H1 (cell line): ENCODE results near the gene LRRC45. TPM values are rescaled to one million over a fixed set of nuclear protein-coding genes. Genes with fewer than 3 reads are reported as not detected.

Experiments used
- CTCF ChIA-PET: fragments of 300-600 bp; sonication (Branson Sonifier 250); formaldehyde crosslinking; loops from one replicate; lab custom pipeline; 2021; ENCODE audit not compliant: partially characterized antibody; lab: Charles Lee
- POLR2A ChIA-PET: fragments of 300-600 bp; sonication (Branson Sonifier 250); formaldehyde crosslinking; loops from one replicate; lab custom pipeline; 2021; ENCODE audit warnings: inconsistent platforms; ENCODE audit not compliant: partially characterized antibody; lab: Charles Lee
- DNase-seq, 2 experiments: peaks; one replicate each; pipeline versions ENCODE4 v3.0.0 to v3.0.0-alpha.2; 2010 to 2022; ENCODE audit warnings: low spot score in 2 of 2, low read depth in 1 of 2, mixed read lengths in 1 of 2
- FAIRE-seq: peaks from 2 replicates; lab custom pipeline; 2011; peaks lifted over from hg19 to GRCh38; lab: Jason Lieb, UNC
- H2AFZ ChIP-seq: 2 replicates; pipeline ENCODE4 v1.8.1; 2012; ENCODE audit warnings: low read length, inconsistent platforms
- H2AK5ac ChIP-seq: 2 replicates; pipeline ENCODE4 v1.6.1; 2013; ENCODE audit warnings: low read depth, low read length
- H2BK120ac ChIP-seq: replicated peaks from 2 replicates; pipeline ENCODE3; 2013; ENCODE audit warnings: low read depth, low read length, inconsistent platforms
- H2BK12ac ChIP-seq: 2 replicates; pipeline ENCODE4 v1.6.1; 2013; ENCODE audit warnings: low read depth, low read length
- H2BK15ac ChIP-seq: 2 replicates; pipeline ENCODE4 v1.6.1; 2013; ENCODE audit warnings: low read length
- H2BK20ac ChIP-seq: 2 replicates; pipeline ENCODE4 v1.6.1; 2013; ENCODE audit warnings: low read length
- H2BK5ac ChIP-seq: 2 replicates; pipeline ENCODE4 v1.6.1; 2013; ENCODE audit warnings: low read depth, low read length
- H3K14ac ChIP-seq: 2 replicates; pipeline ENCODE4 v1.6.1; 2013; ENCODE audit warnings: inconsistent platforms; ENCODE audit not compliant: insufficient read length
- H3K18ac ChIP-seq: 2 replicates; pipeline ENCODE4 v1.6.1; 2013; ENCODE audit warnings: low read length; ENCODE audit errors: extremely low read depth
- H3K23ac ChIP-seq: 2 replicates; pipeline ENCODE4 v1.6.1; 2013; ENCODE audit warnings: inconsistent platforms; ENCODE audit not compliant: insufficient read length
- H3K23me2 ChIP-seq: 2 replicates; pipeline ENCODE4 v1.6.1; 2013; ENCODE audit warnings: low read depth, low read length
- H3K27ac ChIP-seq: 2 replicates; pipeline ENCODE4 v1.6.1; 2011; ENCODE audit warnings: low read depth, low read length, inconsistent platforms
- H3K27me3 ChIP-seq, 4 experiments: replicated peaks in 1 of 4; 1 replicate in 1 of 4; 2 replicates in 3 of 4; pipeline versions ENCODE4 v1.6.1 to v1.8.1; 2011 to 2013; ENCODE audit warnings: low read length in 3 of 4, mild to moderate bottlenecking in 3 of 4, inconsistent platforms in 2 of 4, mixed read lengths in 2 of 4, moderate library complexity in 1 of 4; ENCODE audit not compliant: control insufficient read depth in 3 of 4, insufficient read depth in 3 of 4; ENCODE audit errors: extremely low read depth in 1 of 4
- H3K36me3 ChIP-seq, 4 experiments: 2 replicates each; pipeline versions ENCODE4 v1.6.1 to v1.8.1; 2011 to 2013; ENCODE audit warnings: mild to moderate bottlenecking in 4 of 4, low read length in 3 of 4, moderate library complexity in 2 of 4, control low read depth in 1 of 4, inconsistent platforms in 1 of 4; ENCODE audit not compliant: insufficient read depth in 4 of 4, control insufficient read depth in 2 of 4
- H3K4ac ChIP-seq: replicated peaks from 2 replicates; pipeline ENCODE3; 2013; ENCODE audit warnings: low read length, low read depth, mixed read lengths, inconsistent platforms; ENCODE audit not compliant: insufficient read length
- H3K4me1 ChIP-seq, 4 experiments: replicated peaks in 1 of 4; 1 replicate in 1 of 4; 2 replicates in 3 of 4; pipeline versions ENCODE4 v1.6.1 to v1.8.1; 2011 to 2013; ENCODE audit warnings: low read length in 3 of 4, inconsistent platforms in 2 of 4, mixed read lengths in 1 of 4; ENCODE audit not compliant: insufficient read depth in 4 of 4, control insufficient read depth in 3 of 4
- H3K4me2 ChIP-seq, 2 experiments: 2 replicates each; pipeline versions ENCODE4 v1.6.1 to v1.8.1; 2011 to 2013; ENCODE audit warnings: low read depth in 2 of 2, low read length in 2 of 2, control low read depth in 1 of 2, inconsistent platforms in 1 of 2, mild to moderate bottlenecking in 1 of 2; ENCODE audit not compliant: insufficient read depth in 1 of 2
- H3K4me3 ChIP-seq, 4 experiments: fragments of 200-600, 300-600 bp in 1 of 4; sonication (generic), shearing (Covaris generic), sonication (Bioruptor Twin) in 1 of 4; 2 replicates each; pipeline versions ENCODE4 v1.5.1 to v1.8.1; 2011 to 2016; ENCODE audit warnings: low read length in 4 of 4, low read depth in 3 of 4, control low read depth in 2 of 4, inconsistent platforms in 2 of 4, mild to moderate bottlenecking in 2 of 4, mixed read lengths in 1 of 4, moderate library complexity in 1 of 4; ENCODE audit not compliant: insufficient read depth in 2 of 4; ENCODE audit errors: extremely low read depth in 1 of 4
- H3K56ac ChIP-seq: replicated peaks from 2 replicates; pipeline ENCODE3; 2013; ENCODE audit warnings: low read depth, mild to moderate bottlenecking, mixed read lengths, low read length, inconsistent platforms; ENCODE audit not compliant: insufficient read length
- H3K79me1 ChIP-seq: 2 replicates; pipeline ENCODE4 v1.6.1; 2013; ENCODE audit warnings: low read depth, low read length, control low read depth
- H3K79me2 ChIP-seq, 2 experiments: 2 replicates each; pipeline versions ENCODE4 v1.6.1 to v1.8.1; 2012 to 2013; ENCODE audit warnings: low read length in 2 of 2, mild to moderate bottlenecking in 2 of 2, inconsistent platforms in 1 of 2; ENCODE audit not compliant: insufficient read depth in 2 of 2, control insufficient read depth in 1 of 2
- H3K9ac ChIP-seq, 4 experiments: replicated peaks in 1 of 4; 1 replicate in 1 of 4; 2 replicates in 3 of 4; pipeline versions ENCODE4 v1.6.1 to v1.8.1; 2011 to 2013; ENCODE audit warnings: low read depth in 3 of 4, low read length in 3 of 4, control low read depth in 2 of 4, mild to moderate bottlenecking in 2 of 4, moderate library complexity in 2 of 4, inconsistent platforms in 1 of 4; ENCODE audit errors: extremely low read depth in 1 of 4
- H3K9me3 ChIP-seq, 2 experiments: 2 replicates each; pipeline versions ENCODE4 v1.6.1 to v1.8.1; 2012 to 2013; ENCODE audit warnings: mild to moderate bottlenecking in 2 of 2, moderate library complexity in 2 of 2, control low read depth in 1 of 2, inconsistent platforms in 1 of 2, low read depth in 1 of 2, low read length in 1 of 2, mixed read lengths in 1 of 2; ENCODE audit not compliant: insufficient read depth in 2 of 2
- H4K20me1 ChIP-seq, 2 experiments: replicated peaks in 1 of 2; 2 replicates each; pipeline versions ENCODE3 to v1.8.1; 2011 to 2013; ENCODE audit warnings: inconsistent platforms in 2 of 2, low read length in 2 of 2, mild to moderate bottlenecking in 1 of 2; ENCODE audit not compliant: insufficient read depth in 2 of 2, control insufficient read depth in 1 of 2
- H4K5ac ChIP-seq: 2 replicates; pipeline ENCODE4 v1.6.1; 2013; ENCODE audit warnings: low read length, low read depth, mixed read lengths, inconsistent platforms; ENCODE audit not compliant: insufficient read length
- H4K8ac ChIP-seq: 2 replicates; pipeline ENCODE4 v1.8.0; 2013; ENCODE audit warnings: mild to moderate bottlenecking, moderate library complexity, low read length, inconsistent platforms; ENCODE audit not compliant: insufficient read depth; ENCODE audit errors: extremely low read depth
- H4K91ac ChIP-seq: replicated peaks from 2 replicates; pipeline ENCODE3; 2013; ENCODE audit warnings: low read length, mixed read lengths, inconsistent platforms; ENCODE audit not compliant: insufficient read length
- ASH2L ChIP-seq: fragments of 200-600, 300-600 bp; sonication (generic); IDR thresholded peaks from one replicate; pipeline ENCODE4 v1.7.1; 2017; ENCODE audit warnings: low read length
- BACH1 ChIP-seq: IDR thresholded peaks from 2 replicates; pipeline ENCODE4 v1.6.1; 2012; ENCODE audit warnings: low read length, improper control_type of control experiment
- CBX5 ChIP-seq: fragments of 300-800, 300-1000 bp; sonication (generic); IDR thresholded peaks from 2 replicates; pipeline ENCODE4 v1.7.1; 2016; ENCODE audit warnings: antibody characterized with exemption, low read length, low read depth
- CREB1 ChIP-seq: IDR thresholded peaks from 2 replicates; pipeline ENCODE4 v1.6.1; 2012; ENCODE audit warnings: inconsistent platforms
- CTCF ChIP-seq, 3 experiments: IDR thresholded peaks; 1 replicate in 2 of 3; 2 replicates in 1 of 3; pipeline versions ENCODE4 v1.5.1 to v1.6.1; 2011; ENCODE audit warnings: low read length in 3 of 3, mild to moderate bottlenecking in 3 of 3, inconsistent platforms in 2 of 3, low read depth in 1 of 3, moderate library complexity in 1 of 3; ENCODE audit not compliant: insufficient read depth in 1 of 3; ENCODE audit errors: control extremely low read depth in 1 of 3
- RBBP5 ChIP-seq: IDR thresholded peaks from 2 replicates; pipeline ENCODE4 v1.7.1; 2012; ENCODE audit warnings: low read depth, mild to moderate bottlenecking, inconsistent platforms, low read length, moderate library complexity, borderline replicate concordance
- SP2 ChIP-seq: IDR thresholded peaks from 2 replicates; pipeline ENCODE4 v1.6.1; 2012; ENCODE audit warnings: mild to moderate bottlenecking, low read length, inconsistent platforms
- WGBS, 2 experiments: shearing (Covaris generic) in 1 of 2; methylation state at CpG; one replicate each; pipeline versions ENCODE4 v1.1.6 to v1.1.7; 2013 to 2015; ENCODE audit warnings: low lambda C conversion rate in 2 of 2, mixed read lengths in 2 of 2, inconsistent platforms in 1 of 2, low coverage in 1 of 2, missing lambda C conversion rate in 1 of 2; ENCODE audit not compliant: insufficient replicate concordance in 2 of 2, insufficient coverage in 1 of 2, insufficient read length in 1 of 2; ENCODE audit errors: extremely low coverage in 1 of 2, missing lambda C conversion rate in 1 of 2; 5-methylcytosine and 5-hydroxymethylcytosine counted together
- polyA plus RNA-seq, 7 experiments: library from polyadenylated mRNA; depleted of rRNA in 3 of 7; stranded (reverse) in 5 of 7; unstranded in 2 of 7; fragments of >200 nt in 5 of 7; fragments of 200-250 nt in 2 of 7; gene quantifications; 1 replicate in 5 of 7; 2 replicates in 1 of 7; 4 replicates in 1 of 7; pipeline versions ENCODE4 v1.2.1 to v1.2.3, GENCODE V29; 2011 to 2013; ENCODE audit warnings: missing spikeins in 2 of 7, mixed read lengths in 2 of 7
- total RNA-seq: library from RNA; stranded (reverse); fragmentation: NEBNext Ultra II Directional; extraction: Animal tissue kit (Norgen Biotek cat#: 25700); gene quantifications from 2 replicates; pipeline ENCODE4 v1.2.1, GENCODE V29; 2021

LRRC45 gene
- total and polyA plus RNA-seq, 2 of the 8 experiments (the other 6 are each of a cell fraction or from before 2014, with no cell fraction given), result 11.5 to 29.0 TPM

DNA sequence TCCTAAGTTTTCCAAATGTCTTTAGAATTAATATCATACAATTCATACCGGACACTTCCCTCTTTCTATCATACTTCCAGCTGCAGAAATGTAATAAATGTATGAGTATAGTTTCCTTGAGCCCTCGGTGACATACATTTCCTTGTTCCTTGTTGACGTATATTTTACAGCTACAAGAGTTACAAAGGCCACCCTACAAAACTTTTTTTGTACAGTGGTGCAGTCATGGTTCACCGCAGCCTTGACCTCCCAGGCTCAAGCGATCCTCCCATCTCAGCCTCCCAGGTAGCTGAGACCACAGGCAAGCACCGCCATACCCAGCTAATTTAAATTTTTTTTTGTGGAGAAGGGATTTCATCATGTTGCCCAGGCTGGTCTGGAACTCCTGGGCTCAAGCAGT is 49.7 kb downstream of the LRRC45 start:
- WGBS, 2 experiments, result 83% methylated on average over 6 of the region's 6 CpGs; no CpG with 5 or more reads in 1 of the 2 experiments
- CTCF ChIA-PET, result interaction anchor here (0.6 to 1.0 kb wide), 6 partner anchors 9 to 51 kb away, joined by 3 to 4 read pairs (median 3); no protein-coding TSS in a partner anchor
- H3K18ac ChIP-seq, result no peak overlapping the region
- H3K9ac ChIP-seq, result no peak overlapping the region
- no peaks in the 10 kb centered on the region; a peak in 1 of 7 replicates for H3K27me3 ChIP-seq
- no peak overlapping the region for H2AFZ ChIP-seq
- DNase-seq (no peak), FAIRE-seq (no peak)
- no peak overlapping the region for H2BK120ac ChIP-seq
- H3K79me2 ChIP-seq, result no peaks in the 10 kb centered on the region
- H4K20me1 ChIP-seq, result peaks cover 2 to 3% of the 10 kb centered on the region in 2 experiments
- H2BK12ac ChIP-seq, result no peak overlapping the region
- H3K56ac ChIP-seq, result no peak overlapping the region
- H4K91ac ChIP-seq, result no peak overlapping the region
- H3K36me3 ChIP-seq, result peaks cover 0 to 3% (median 0%) of the 10 kb centered on the region in 4 experiments; a peak in 1 of 8 replicates
- H4K8ac ChIP-seq, result no peak overlapping the region
- no peaks in the 10 kb centered on the region for H3K4me1 ChIP-seq
- no peaks in the 10 kb centered on the region for H3K23me2 ChIP-seq
- TF ChIP-seq CBX5, result no peak
- TF ChIP-seq SP2, result no peak
- TF ChIP-seq CTCF (IDR thresholded peaks at IDR 0.05; ENCODE audit: control extremely low read depth in 1 of 3, insufficient read depth in 1 of 3, low read depth in 1 of 3, low read length in 3 of 3), result no peak
- no peak for TF ChIP-seq ASH2L
- no peak for TF ChIP-seq BACH1
- TF ChIP-seq CREB1, result no peak
- TF ChIP-seq RBBP5, result no peak
- H3K4me3 ChIP-seq, result no peak overlapping the region
- no peaks in the 10 kb centered on the region for H3K79me1 ChIP-seq
- POLR2A ChIA-PET, result interaction anchor here (0.6 to 16.2 kb wide), 5 partner anchors 7 to 42 kb away, joined by 3 to 161 read pairs (median 48); partner anchors contain the start of genes DUS1L, FASN, GPS1 and RFNG
- H3K27ac ChIP-seq, result no peak overlapping the region
- H4K5ac ChIP-seq, result no peak overlapping the region
- no peak overlapping the region for H2AK5ac ChIP-seq
- no peak overlapping the region for H2BK20ac ChIP-seq
- H3K4ac ChIP-seq, result no peak overlapping the region
- no peak overlapping the region for H3K14ac ChIP-seq
- H2BK15ac ChIP-seq, result no peak overlapping the region
- H2BK5ac ChIP-seq, result no peak overlapping the region
- no peak overlapping the region for H3K4me2 ChIP-seq
- no peak overlapping the region for H3K23ac ChIP-seq
- no peaks in the 10 kb centered on the region for H3K9me3 ChIP-seq
